HepG2 (cell line): ENCODE results near the gene SUPT6H.

Experiments
- HCFC1 ChIP-seq: fragments of 150-350 bp; IDR thresholded peaks from 2 replicates; pipeline ENCODE4 v1.6.1; 2014; ENCODE audit warnings: low read depth, low read length
- NONO ChIP-seq, 2 experiments: fragments of 450-650 bp in 1 of 2; sonication (generic) in 1 of 2; formaldehyde crosslinking in 1 of 2; IDR thresholded peaks in 1 of 2; conservative IDR thresholded peaks in 1 of 2; 2 replicates each; pipeline versions ENCODE4 v1.6.1 to v1.8.0; 2017 to 2022; ENCODE audit warnings: mild to moderate bottlenecking in 1 of 2, missing genetic modification reagents in 1 of 2, moderate library complexity in 1 of 2
- SMARCE1 ChIP-seq: fragments of 450-650 bp; IDR thresholded peaks from 2 replicates; pipeline ENCODE4 v1.6.1; 2017; ENCODE audit warnings: borderline replicate concordance

- no peak for TF ChIP-seq NONO (IDR thresholded peaks at IDR 0.05)
- no peak for TF ChIP-seq NONO (CRISPR knock-in tag; conservative IDR thresholded peaks at IDR 0.05)
- no peak for TF ChIP-seq SMARCE1
- no peak for TF ChIP-seq HCFC1
Observed at GRCh38 chr17:28735242-28735722, 73.3 kb downstream of the SUPT6H start.
